HCT116 (cell line): ENCODE measurements around the gene SOCS3. TPM values are rescaled to one million over a fixed set of nuclear protein-coding genes. Genes with fewer than 3 reads are reported as not detected.

Source experiments
- ATAC-seq: fragments of 200-7000 bp; cut with Tn5 transposase; 2 replicates; pipeline ENCODE4 v1.9.1; 2020; ENCODE audit warnings: mild to moderate bottlenecking, moderate library complexity
- BruUV-seq: library from RNA; stranded (reverse); fragments of 400-500 nt; replicated peaks from 2 replicates; lab custom pipeline; 2021; lab: Mats Ljungman, UMichigan
- CTCF ChIA-PET: fragments of 300-600 bp; sonication (Branson Sonifier 250); formaldehyde crosslinking; loops from one replicate; lab custom pipeline; 2021; ENCODE audit warnings: antibody characterized with exemption; lab: Charles Lee
- POLR2A ChIA-PET: fragments of 300-600, 350-600 bp; sonication (Branson Sonifier 250); formaldehyde crosslinking; loops from one replicate; lab custom pipeline; 2021; ENCODE audit warnings: antibody characterized with exemption; lab: Charles Lee
- RAD21 ChIA-PET, 2 experiments: fragments of 300-600 bp; sonication (Branson Sonifier 250); formaldehyde crosslinking; loops; one replicate each; lab custom pipeline; 2023; ENCODE audit warnings: low total read pairs in 2 of 2; ENCODE audit not compliant: uncharacterized antibody in 2 of 2, unreplicated experiment in 2 of 2, low non-redundant PET in 1 of 2; lab: Charles Lee
- DNase-seq: peaks from one replicate; pipeline ENCODE4 v3.0.0-alpha.2; 2010; ENCODE audit warnings: low read depth, low spot score
- H2AFZ ChIP-seq: fragments of 200-600 bp; shearing (Covaris generic), sonication (generic); 2 replicates; pipeline ENCODE4 v1.6.1; 2017; ENCODE audit warnings: low read depth, mixed run types, mixed read lengths, antibody characterized with exemption, low read length; ENCODE audit not compliant: poor library complexity, severe bottlenecking
- H3K27ac ChIP-seq: 2 replicates; pipeline ENCODE4 v1.5.1; 2012; ENCODE audit warnings: low read depth, low read length
- H3K27me3 ChIP-seq: fragments of 200-600 bp; sonication (generic); 2 replicates; pipeline ENCODE4 v1.6.1; 2016; ENCODE audit warnings: mixed run types, low read length, mixed read lengths; ENCODE audit not compliant: insufficient read depth
- H3K36me3 ChIP-seq, 2 experiments: fragments of 200-500 bp in 1 of 2; fragments of 200-600 bp in 1 of 2; sonication (Bioruptor generic) in 1 of 2; sonication (generic) in 1 of 2; 2 replicates each; pipeline versions ENCODE4 v1.5.1 to v1.6.1; 2014 to 2016; ENCODE audit warnings: low read length in 2 of 2, inconsistent platforms in 1 of 2, mixed read lengths in 1 of 2, mixed run types in 1 of 2; ENCODE audit not compliant: insufficient read depth in 2 of 2, control insufficient read depth in 1 of 2
- H3K4me1 ChIP-seq, 2 experiments: fragments of 200-600 bp in 1 of 2; sonication (generic) in 1 of 2; 2 replicates each; pipeline versions ENCODE4 v1.5.1 to v1.6.1; 2012 to 2017; ENCODE audit warnings: low read length in 2 of 2, inconsistent platforms in 1 of 2, mild to moderate bottlenecking in 1 of 2, mixed read lengths in 1 of 2, mixed run types in 1 of 2, moderate library complexity in 1 of 2; ENCODE audit not compliant: insufficient read depth in 2 of 2, control insufficient read depth in 1 of 2
- H3K4me2 ChIP-seq: fragments of 200-600 bp; sonication (generic); 2 replicates; pipeline ENCODE4 v1.6.1; 2017; ENCODE audit warnings: mixed run types, low read length, mixed read lengths
- H3K4me3 ChIP-seq, 2 experiments: fragments of 200-600 bp in 1 of 2; sonication (generic) in 1 of 2; replicated peaks in 1 of 2; 2 replicates each; pipeline ENCODE4 v1.5.1; 2011 to 2016; ENCODE audit warnings: low read length in 2 of 2, control low read depth in 1 of 2, low read depth in 1 of 2, mild to moderate bottlenecking in 1 of 2, mixed read lengths in 1 of 2, mixed run types in 1 of 2
- H3K79me2 ChIP-seq: fragments of 200-600 bp; sonication (generic); 2 replicates; pipeline ENCODE4 v1.6.1; 2017; ENCODE audit warnings: mild to moderate bottlenecking, mixed run types, low read length, moderate library complexity, mixed read lengths; ENCODE audit not compliant: insufficient read depth
- H3K9ac ChIP-seq: fragments of 200-600 bp; sonication (generic); 2 replicates; pipeline ENCODE4 v1.6.1; 2016; ENCODE audit warnings: low read length, mixed read lengths
- H3K9me2 ChIP-seq: fragments of 200-600 bp; sonication (generic), shearing (Covaris generic); 2 replicates; pipeline ENCODE4 v1.6.1; 2017; ENCODE audit warnings: mixed run types, mild to moderate bottlenecking, moderate library complexity; ENCODE audit not compliant: insufficient read depth
- H3K9me3 ChIP-seq, 2 experiments: fragments of 200-500 bp in 1 of 2; fragments of 200-600 bp in 1 of 2; sonication (Bioruptor generic) in 1 of 2; sonication (generic) in 1 of 2; 2 replicates each; pipeline ENCODE4 v1.6.1; 2014 to 2017; ENCODE audit warnings: low read length in 2 of 2, mixed read lengths in 2 of 2, inconsistent platforms in 1 of 2, low read depth in 1 of 2, mild to moderate bottlenecking in 1 of 2, mixed run types in 1 of 2, moderate library complexity in 1 of 2; ENCODE audit not compliant: control insufficient read depth in 1 of 2, insufficient read depth in 1 of 2
- H4K20me1 ChIP-seq: fragments of 200-600 bp; sonication (generic), shearing (Covaris generic); 2 replicates; pipeline ENCODE4 v1.6.1; 2017; ENCODE audit warnings: mixed run types, mild to moderate bottlenecking, moderate library complexity; ENCODE audit not compliant: insufficient read depth
- CBX3 ChIP-seq: IDR thresholded peaks from 2 replicates; pipeline ENCODE4 v1.6.1; 2012; ENCODE audit warnings: low read depth
- CEBPB ChIP-seq: IDR thresholded peaks from 2 replicates; pipeline ENCODE4 v1.6.1; 2012; ENCODE audit warnings: low read depth
- CTCF ChIP-seq, 3 experiments: fragments of 200-600 bp in 1 of 3; sonication (generic) in 1 of 3; IDR thresholded peaks in 2 of 3; conservative IDR thresholded peaks in 1 of 3; 2 replicates each; pipeline ENCODE4 v1.5.1; 2012 to 2017; ENCODE audit warnings: low read depth in 2 of 3, low read length in 2 of 3, antibody characterized with exemption in 1 of 3, borderline replicate concordance in 1 of 3, control low read depth in 1 of 3, mild to moderate bottlenecking in 1 of 3, mixed read lengths in 1 of 3, mixed run types in 1 of 3, moderate library complexity in 1 of 3; ENCODE audit not compliant: insufficient read depth in 1 of 3
- EGR1 ChIP-seq: IDR thresholded peaks from 2 replicates; pipeline ENCODE4 v1.6.1; 2012; ENCODE audit warnings: low read depth
- ELF1 ChIP-seq: IDR thresholded peaks from 2 replicates; pipeline ENCODE4 v1.6.1; 2012; ENCODE audit warnings: low read depth, borderline replicate concordance
- EZH2 ChIP-seq: fragments of 200-600 bp; sonication (generic); IDR thresholded peaks from 2 replicates; pipeline ENCODE4 v1.6.1; 2017; ENCODE audit warnings: antibody characterized with exemption, mixed run types
- EZH2phosphoT487 ChIP-seq: fragments of 200-600 bp; IDR thresholded peaks from 2 replicates; pipeline ENCODE4 v1.6.1; 2018; ENCODE audit warnings: antibody characterized with exemption, borderline replicate concordance
- FOSL1 ChIP-seq: IDR thresholded peaks from 2 replicates; pipeline ENCODE4 v1.6.1; 2012; ENCODE audit warnings: low read depth
- JUND ChIP-seq: IDR thresholded peaks from 2 replicates; pipeline ENCODE4 v1.6.1; 2012
- POLR2A ChIP-seq: IDR thresholded peaks from 2 replicates; pipeline ENCODE4 v1.7.0; 2011; ENCODE audit warnings: borderline replicate concordance; ENCODE audit not compliant: insufficient read depth, insufficient read length; ENCODE audit errors: extremely low read depth
- POLR2AphosphoS5 ChIP-seq: IDR thresholded peaks from 2 replicates; pipeline ENCODE4 v1.6.1; 2011; ENCODE audit warnings: mild to moderate bottlenecking, low read depth, low read length, moderate library complexity
- REST ChIP-seq: IDR thresholded peaks from 2 replicates; pipeline ENCODE4 v1.6.1; 2012; ENCODE audit warnings: low read depth
- SIN3A ChIP-seq: IDR thresholded peaks from 2 replicates; pipeline ENCODE4 v1.6.1; 2012; ENCODE audit warnings: low read depth
- SP1 ChIP-seq: IDR thresholded peaks from 2 replicates; pipeline ENCODE4 v1.6.1; 2012; ENCODE audit warnings: low read depth
- SRF ChIP-seq: IDR thresholded peaks from 2 replicates; pipeline ENCODE4 v1.6.1; 2012; ENCODE audit warnings: low read depth
- TCF7L2 ChIP-seq: IDR thresholded peaks from 2 replicates; pipeline ENCODE4 v1.7.0; 2011; ENCODE audit warnings: borderline replicate concordance, inconsistent platforms; ENCODE audit not compliant: insufficient read depth, insufficient read length; ENCODE audit errors: extremely low read depth
- ZBTB33 ChIP-seq: IDR thresholded peaks from 2 replicates; pipeline ENCODE4 v1.6.1; 2011; ENCODE audit warnings: mild to moderate bottlenecking, low read length, moderate library complexity; ENCODE audit not compliant: insufficient replicate concordance; ENCODE audit errors: extremely low read depth
- ZNF274 ChIP-seq: fragments of 200-500 bp; sonication (Bioruptor generic); IDR thresholded peaks from 2 replicates; pipeline ENCODE4 v1.6.1; 2014; ENCODE audit warnings: mild to moderate bottlenecking, low read depth, low read length, inconsistent platforms
- intact Hi-C: fragments of 100-400 bp; cut with micrococcal nuclease; formaldehyde crosslinking; loops from 2 replicates; pipeline ENCODE4 v1.10.0; 2022
- total RNA-seq: library from RNA; stranded (reverse); gene quantifications from one replicate; pipeline ENCODE4 v1.2.1, GENCODE V29; 2021; ENCODE audit not compliant: unreplicated experiment

The SOCS3 gene
- total RNA-seq, 1 experiment from 2014 or later: 26.7 TPM

- CTCF ChIA-PET: interaction anchor here (2.2 to 2.5 kb wide), 2 partner anchors 16 to 45 kb away, joined by 13 to 15 read pairs; no protein-coding TSS in a partner anchor
- RAD21 ChIA-PET: interaction anchor here in 1 of 2 experiments (0.8 kb wide), 1 partner anchor 46 kb away, joined by 9 read pairs; no protein-coding TSS in a partner anchor
- POLR2A ChIA-PET: interaction anchor here (0.6 to 3.4 kb wide), 9 partner anchors 13 to 170 kb away, joined by 3 to 21 read pairs (median 6); no protein-coding TSS in a partner anchor
- H3K9me2 ChIP-seq: no peaks in the 10 kb centered on the region
- H3K4me3 ChIP-seq: peak overlapping the region; percentile 86 to 96
- H3K9ac ChIP-seq: peak overlapping the region; percentile 96
- H3K9me3 ChIP-seq: no peaks in the 10 kb centered on the region
- peak; percentile 1 for ATAC-seq
- H3K36me3 ChIP-seq: peaks cover 15 to 22% of the 10 kb centered on the region in 2 experiments
- peaks cover 3% of the 10 kb centered on the region; the same call in 1 of the 2 replicates for H4K20me1 ChIP-seq
- no peaks in the 10 kb centered on the region for H3K27me3 ChIP-seq
- TF ChIP-seq EZH2: no peak
- TF ChIP-seq POLR2AphosphoS5: no peak
- no peak for TF ChIP-seq CEBPB
- TF ChIP-seq SRF: no peak
- TF ChIP-seq JUND: no peak
- TF ChIP-seq POLR2A: no peak
- TF ChIP-seq ZBTB33: no peak
- no peak for TF ChIP-seq SP1
- no peak for TF ChIP-seq FOSL1
- no peak for TF ChIP-seq ELF1
- no peak for TF ChIP-seq REST
- TF ChIP-seq EGR1: no peak
- TF ChIP-seq CTCF (IDR thresholded peaks at IDR 0.05 in 2 of 3, conservative IDR thresholded peaks at IDR 0.05 in 1 of 3; ENCODE audit: borderline replicate concordance in 1 of 3, insufficient read depth in 1 of 3, low read depth in 2 of 3, low read length in 2 of 3): no peak
- TF ChIP-seq SIN3A: no peak
- TF ChIP-seq CBX3: no peak
- TF ChIP-seq EZH2phosphoT487: no peak
- no peak for TF ChIP-seq TCF7L2
- TF ChIP-seq ZNF274: no peak
- TF ChIP-seq, all 23 proteins: peak for 0
- peak overlapping the region; percentile 99 for H3K27ac ChIP-seq
- intact Hi-C loops: no loop called here
- H2AFZ ChIP-seq: no peak overlapping the region
- peaks cover 13 to 62% of the 10 kb centered on the region in 2 experiments; a peak in 3 of 4 replicates for H3K4me1 ChIP-seq
- no TSS peak for BruUV-seq
- peaks cover 36% of the 10 kb centered on the region for H3K79me2 ChIP-seq
- no peak for DNase-seq
- H3K4me2 ChIP-seq: peak overlapping the region; percentile 98
Observed at GRCh38 chr17:78359321-78359996, 418 bp downstream of the SOCS3 start.
